ENCODE measurements around the gene DHODH. TPM values are rescaled to one million over a fixed set of nuclear protein-coding genes. Genes with fewer than 3 reads are reported as not detected.

The DHODH gene
- total RNA-seq (2021), result 15.3 to 19.0 TPM (median 16.5 TPM) in 3 replicates
- percentile 68 among the genes with signal in this experiment for Bru-seq, nascent RNA
- long read RNA-seq, experiment 1, transcript DHODH-201 (9 exons, 2,426 nt), result major isoform, 67 of 96 reads
- long read RNA-seq, experiment 1, partial matches to known transcripts, result 8 of 96 reads
- long read RNA-seq, experiment 1, other reads (novel, unspliced or antisense), result 18 of 96 reads
- long read RNA-seq, experiment 2, partial matches to known transcripts, result 9 of 25 reads
- long read RNA-seq, experiment 2, other reads (novel, unspliced or antisense), result 12 of 25 reads
- long read RNA-seq, experiment 3, transcript DHODH-201 (9 exons, 2,426 nt), result major isoform, 27 of 39 reads
- long read RNA-seq, experiment 3, partial matches to known transcripts, result 3 of 39 reads
- long read RNA-seq, experiment 3, other reads (novel, unspliced or antisense), result 7 of 39 reads

- peaks cover 6% of the 10 kb centered on the region for H3K36me3 Mint-ChIP-seq
- ChIA-PET CTCF (interaction anchor here (0.7 kb wide), 1 partner anchor 47 kb away, joined by 3 read pairs; no protein-coding TSS in a partner anchor), POLR2A (no interaction called here)
- TF ChIP-seq ZNF416 (CRISPR knock-in tag; IDR thresholded peaks at IDR 0.05), result no peak
- peak; percentile 60 for TF ChIP-seq NFYB (CRISPR knock-in tag; conservative IDR thresholded peaks at IDR 0.05; ENCODE audit: low read depth)
- TF ChIP-seq ZNF232 (CRISPR knock-in tag; IDR thresholded peaks at IDR 0.05), result peak; percentile 56; the same call in 1 of the 2 replicates
- TF ChIP-seq HMGXB4 (CRISPR knock-in tag; IDR thresholded peaks at IDR 0.05), result no peak
- TF ChIP-seq SP1 (CRISPR knock-in tag; conservative IDR thresholded peaks at IDR 0.05), result peak; percentile 90
- peak; percentile 83 for TF ChIP-seq MAX (CRISPR knock-in tag; IDR thresholded peaks at IDR 0.05)
- peak; percentile 80; the same call in 1 of the 2 replicates for TF ChIP-seq USF1 (CRISPR knock-in tag; IDR thresholded peaks at IDR 0.05)
- no peak for TF ChIP-seq CBFB (CRISPR knock-in tag; IDR thresholded peaks at IDR 0.05; ENCODE audit: low read depth)
- no peak for TF ChIP-seq PREB (CRISPR knock-in tag; IDR thresholded peaks at IDR 0.05; ENCODE audit: borderline replicate concordance)
- TF ChIP-seq CREM (CRISPR knock-in tag; IDR thresholded peaks at IDR 0.05), result peak; percentile 76
- TF ChIP-seq ZNF138 (CRISPR knock-in tag; conservative IDR thresholded peaks at IDR 0.05), result no peak
- TF ChIP-seq RELA (CRISPR knock-in tag; IDR thresholded peaks at IDR 0.05; ENCODE audit: borderline replicate concordance), result 0 out of 2 replicates have a peak, but pooled peaks have one; percentile 18
- TF ChIP-seq ZNF219 (CRISPR knock-in tag; IDR thresholded peaks at IDR 0.05; ENCODE audit: borderline replicate concordance), result peak; percentile 39; the same call in 1 of the 2 replicates
- TF ChIP-seq ZNF121 (CRISPR knock-in tag; IDR thresholded peaks at IDR 0.05), result no peak
- peak; percentile 45; the same call in 1 of the 2 replicates for TF ChIP-seq FOXP1 (CRISPR knock-in tag; IDR thresholded peaks at IDR 0.05; ENCODE audit: borderline replicate concordance)
- peak; percentile 50; the same call in 1 of the 2 replicates for TF ChIP-seq GABPB1 (CRISPR knock-in tag; IDR thresholded peaks at IDR 0.05)
- no peak for TF ChIP-seq FOXK1 (CRISPR knock-in tag; IDR thresholded peaks at IDR 0.05)
- TF ChIP-seq ZSCAN18 (CRISPR knock-in tag; IDR thresholded peaks at IDR 0.05), result no peak
- peak; percentile 76 for TF ChIP-seq USF2 (CRISPR knock-in tag; IDR thresholded peaks at IDR 0.05)
- ATAC-seq, result peak; percentile 99
- H3K27me3 Mint-ChIP-seq (ENCODE audit: low read depth), result peaks cover 8% of the 10 kb centered on the region
- H3K4me3 Mint-ChIP-seq, result peak within 1 kb of the TSS; percentile 94
- no peaks in the 10 kb centered on the region for H3K9me3 Mint-ChIP-seq
- peak; percentile 98 for DNase-seq (ENCODE audit: low spot score)
- peak within 1 kb of the TSS; percentile 93 for H3K27ac Mint-ChIP-seq
- H3K4me1 Mint-ChIP-seq, result no peaks in the 10 kb centered on the region
These were observed at the start of gene DHODH for GRCh38 chr16:72008424-72009216. DHODH (plus strand) TSS chr16:72008744; CDS start chr16:72008765, 21 bp downstream.
